SIG-M5 treated with dmso at 0.1 percent for 504 hours (cell line): Measurements from ENCODE around the gene ZNF366.
A peak's percentile ranks its signal among the peaks of the same experiment; 100 is the strongest.
"Not testable (repeated sequence)": the region's sequence is repeated elsewhere in the genome, so short reads cannot be mapped to it uniquely, and the experiment has no call there.

Experiments used
- DNase-seq: peaks from one replicate; lab custom pipeline; 2025; ENCODE audit not compliant: unreplicated experiment; lab: John Stamatoyannopoulos, UW

Gene ZNF366

GRCh38 chr5:72412283-72413055 lies 94.7 kb downstream of the ZNF366 start:
- DNase-seq: no peak

DNA sequence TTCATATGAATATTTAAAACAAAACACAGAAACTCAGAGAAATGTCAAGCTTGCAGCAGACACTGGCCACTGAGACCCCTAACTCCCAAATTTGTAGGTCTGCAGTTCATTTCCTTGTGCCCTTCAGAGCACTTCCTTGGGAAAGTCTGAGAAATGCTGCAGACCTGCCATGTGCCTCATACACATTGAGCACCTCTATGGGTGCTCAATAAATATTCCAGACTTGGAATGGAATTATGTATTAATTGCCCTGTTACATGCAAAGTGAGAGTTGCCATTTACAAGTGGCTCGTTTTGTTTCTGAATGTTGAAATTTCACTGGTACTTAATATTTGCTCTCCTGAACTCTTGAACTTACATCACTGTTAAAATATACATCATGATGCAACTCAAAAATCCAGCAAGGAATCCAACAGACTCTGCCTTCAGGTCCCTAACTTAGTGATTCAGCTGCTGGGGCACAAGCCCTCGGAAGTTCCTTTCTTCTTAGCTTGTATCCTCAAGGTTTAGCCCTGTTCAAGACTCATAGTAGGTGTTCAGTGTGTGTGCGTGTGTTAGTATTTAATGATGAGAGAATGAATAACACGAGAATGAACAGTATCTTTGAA lies 96.4 kb downstream of the ZNF366 start:
- no peak for DNase-seq

- no peak for DNase-seq
These were observed 98.6 kb downstream of the ZNF366 start for GRCh38 chr5:72408603-72409002.

GRCh38 chr5:72408127-72408526 lies 99.1 kb downstream of the ZNF366 start:
- no peak for DNase-seq

DNA sequence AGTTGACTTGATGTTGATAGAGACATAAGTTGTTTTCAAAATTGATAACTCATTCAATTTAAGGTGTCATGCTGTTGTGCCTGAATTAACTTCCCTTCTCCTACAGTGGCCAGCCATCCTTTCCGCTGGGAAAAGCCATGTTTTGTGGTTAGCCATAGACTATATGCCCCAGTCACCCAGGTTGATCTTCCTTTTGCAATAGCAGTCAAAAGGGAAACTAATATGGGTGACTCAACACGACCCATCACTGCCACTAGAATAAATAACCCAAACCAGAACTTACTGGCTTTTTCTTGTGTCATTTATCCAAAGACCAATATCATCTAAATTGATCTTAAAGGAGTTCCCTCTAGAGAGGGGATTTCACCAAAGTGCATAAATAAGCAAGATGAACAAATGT lies 99.7 kb downstream of the ZNF366 start:
- no peak for DNase-seq

GRCh38 chr5:72407078-72407477 lies 100.1 kb downstream of the ZNF366 start:
- no peak for DNase-seq

GRCh38 chr5:72404771-72405170 lies 102.4 kb downstream of the ZNF366 start:
- not testable (repeated sequence) for DNase-seq

DNA sequence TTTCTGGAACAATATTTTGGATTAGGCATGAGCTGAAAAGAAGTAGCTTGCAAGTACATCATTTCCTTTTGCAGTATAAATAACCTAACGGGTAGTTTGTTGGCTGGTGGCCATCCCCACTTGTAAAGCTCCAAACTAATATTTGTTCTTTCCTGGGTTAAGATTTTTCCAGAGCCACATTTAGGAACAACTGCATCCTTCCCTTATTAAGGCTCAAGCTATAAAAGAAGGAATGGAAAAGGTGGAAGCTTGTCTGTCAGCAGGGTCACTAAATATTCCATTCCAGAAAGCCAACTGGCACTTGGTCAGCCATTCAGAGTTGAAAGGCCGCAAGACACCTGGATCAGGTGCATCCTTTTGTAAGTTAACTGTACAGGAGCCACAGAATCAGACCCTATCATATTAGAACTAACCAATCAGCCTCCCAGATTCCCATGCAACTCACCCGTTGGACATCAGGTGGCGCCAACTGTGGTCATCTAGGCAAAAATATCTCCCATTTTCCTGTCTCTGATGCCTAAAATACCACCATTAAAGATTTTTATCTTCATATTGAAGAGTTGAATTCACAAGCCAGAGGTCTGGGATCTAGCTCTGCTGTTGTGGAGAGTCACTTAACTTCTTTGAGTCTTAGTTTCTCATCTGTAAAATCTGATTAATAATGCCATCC lies 104.1 kb downstream of the ZNF366 start:
- DNase-seq: no peak

- DNase-seq: no peak
These were observed 104.8 kb downstream of the ZNF366 start for GRCh38 chr5:72402381-72402890.

GRCh38 chr5:72400950-72401349 lies 106.3 kb downstream of the ZNF366 start:
- no peak for DNase-seq

DNA sequence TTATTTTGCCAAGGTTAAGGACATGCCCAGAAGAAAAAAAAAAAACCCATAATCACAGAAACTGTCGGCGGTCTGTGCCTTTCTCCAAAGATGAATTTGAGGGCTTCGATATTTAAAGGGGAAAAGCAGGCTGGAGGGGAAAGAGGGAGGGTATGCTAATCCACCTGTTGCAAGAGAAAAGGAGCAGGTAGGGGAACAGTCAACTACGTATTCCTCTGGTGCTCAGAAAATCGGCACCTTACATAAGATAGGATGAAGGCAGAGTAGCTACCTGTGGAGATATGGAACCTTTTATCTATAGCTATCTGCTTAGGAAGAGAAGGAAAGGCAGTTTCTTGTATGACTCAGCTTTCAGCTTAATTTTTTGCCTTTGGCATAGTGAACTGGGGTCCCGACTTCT lies 109.4 kb downstream of the ZNF366 start:
- no peak for DNase-seq

DNA sequence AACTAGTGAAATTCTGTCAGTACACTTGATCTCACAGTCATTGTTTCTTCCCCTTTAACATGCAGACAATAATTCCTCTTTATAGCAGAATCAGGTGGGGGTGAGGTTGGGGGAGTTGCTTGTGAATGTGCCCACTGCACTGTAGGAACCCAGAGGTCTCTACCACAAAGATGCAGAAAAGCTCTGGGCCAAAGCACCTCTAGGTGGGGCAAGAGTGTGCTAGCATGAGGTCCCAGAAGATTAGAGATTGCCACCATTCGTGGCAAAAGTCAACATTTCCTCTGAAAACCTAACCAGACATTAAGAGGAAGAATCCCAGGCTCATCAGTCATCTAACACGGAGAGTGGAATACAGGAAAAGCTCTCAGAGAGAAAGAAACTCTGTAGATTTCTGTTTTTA lies 112.5 kb downstream of the ZNF366 start:
- peak; percentile 26 for DNase-seq

- no peak for DNase-seq
These were observed 114.2 kb downstream of the ZNF366 start for GRCh38 chr5:72393052-72393451.
